Cortex of kidney (tissue), 1 donor: Measurements from ENCODE around the gene SHROOM2.
"Not testable (repeated sequence)": the region's sequence is repeated elsewhere in the genome, so short reads cannot be mapped to it uniquely, and the experiment has no call there.

ENCODE experiments used
- DNase-seq: peaks from one replicate; lab custom pipeline; 2025; lab: John Stamatoyannopoulos, UW

The SHROOM2 gene

DNA sequence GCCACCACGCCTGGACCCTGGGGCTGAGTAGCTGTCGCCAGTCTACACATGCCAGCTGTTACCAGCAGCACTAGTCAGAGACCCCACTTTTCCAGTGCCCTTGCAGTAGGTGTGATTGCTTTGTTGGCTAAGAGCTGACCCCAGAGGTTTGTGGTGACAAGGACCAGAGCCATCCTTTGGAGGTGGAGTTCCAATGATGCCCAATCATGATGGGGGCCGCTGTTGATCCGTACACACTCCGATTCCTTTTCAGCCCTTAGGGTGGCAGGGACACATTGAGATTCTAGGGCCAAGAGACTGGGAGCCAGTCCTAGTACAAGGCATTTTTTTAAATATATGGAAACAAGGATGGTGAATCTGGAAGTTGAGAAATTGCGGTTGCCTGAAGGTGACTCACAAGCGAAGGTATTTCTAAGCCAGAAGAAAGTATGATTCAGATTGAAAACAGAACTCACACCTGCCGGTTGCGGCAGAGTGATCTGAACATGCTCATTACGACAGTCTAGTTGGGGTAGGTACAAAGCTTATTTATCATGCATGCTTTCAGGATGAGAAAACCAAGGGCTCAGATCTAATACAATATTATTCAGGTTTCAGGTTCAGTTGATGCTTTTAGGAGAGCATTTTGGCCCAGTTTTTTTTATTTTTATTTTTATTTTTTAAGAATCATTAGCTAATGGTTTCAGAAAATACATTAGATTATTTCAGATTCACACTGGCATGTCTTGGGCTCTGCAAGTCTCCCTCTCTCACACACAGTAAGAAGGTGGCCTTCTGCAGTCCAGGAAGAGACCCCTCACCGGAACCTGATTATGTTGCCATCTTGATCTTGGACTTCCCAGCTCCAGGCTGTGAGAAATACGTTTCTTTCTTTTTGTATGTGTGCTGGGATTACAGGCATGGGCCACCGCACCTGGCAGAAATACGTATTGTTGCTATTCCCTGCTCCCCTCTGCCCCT is 43.4 kb downstream of the SHROOM2 start:
- DNase-seq: no peak

- no peak for DNase-seq
These were observed 46.6 kb downstream of the SHROOM2 start for GRCh38 chrX:9832811-9833210.

DNA sequence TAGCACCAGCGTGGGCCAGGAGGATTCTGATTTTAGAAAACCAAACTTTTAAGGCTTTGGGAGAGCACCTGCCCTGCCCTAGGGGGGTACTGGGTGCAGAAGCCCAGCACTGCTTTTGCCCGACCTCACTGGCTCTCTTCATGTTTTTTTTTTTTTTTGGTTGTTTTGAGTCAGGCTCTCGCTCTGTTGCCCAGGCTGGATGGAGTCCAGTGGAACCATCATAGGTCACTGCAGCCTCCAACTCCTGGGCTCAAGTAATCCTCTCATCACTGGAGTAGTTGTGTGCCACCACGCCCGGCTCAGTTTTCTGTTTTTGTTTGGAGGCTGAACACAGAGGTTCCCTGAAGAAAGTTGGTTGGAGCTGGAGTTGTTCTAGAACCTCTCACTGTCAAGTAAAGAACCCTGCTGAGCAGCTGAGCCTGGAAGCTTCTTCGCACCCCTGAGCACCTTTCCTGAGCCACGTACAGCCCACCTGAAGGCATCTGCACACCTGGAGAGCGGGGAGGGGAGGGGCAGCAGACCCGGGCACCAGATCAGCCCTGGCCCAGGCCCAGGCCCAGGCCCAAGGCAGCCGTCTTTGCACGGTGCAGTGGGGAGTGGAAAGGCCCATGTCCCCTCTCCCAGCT is 49.5 kb downstream of the SHROOM2 start:
- DNase-seq: no peak

GRCh38 chrX:9842541-9842940 is 56.3 kb downstream of the SHROOM2 start:
- DNase-seq: no peak

- no peak for DNase-seq
These were observed 58.8 kb downstream of the SHROOM2 start for GRCh38 chrX:9844936-9845577.

DNA sequence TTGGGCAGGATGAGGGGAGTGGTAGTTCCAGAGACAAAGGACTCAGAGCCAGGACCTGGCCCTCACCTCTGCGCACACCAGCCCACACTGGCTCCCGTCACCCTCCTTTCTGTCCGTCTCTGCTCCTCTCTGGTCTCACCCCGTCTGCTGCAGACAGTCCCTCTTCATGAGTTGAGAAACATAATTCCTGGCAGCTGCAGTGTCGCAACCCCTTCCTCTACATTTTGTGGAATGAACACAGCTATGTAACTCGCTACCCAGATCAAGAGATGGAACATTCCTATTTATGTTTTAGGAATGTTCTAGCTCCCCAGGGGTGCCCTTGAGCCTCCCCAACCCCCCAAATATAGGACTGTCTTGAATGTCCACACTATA is 59.3 kb downstream of the SHROOM2 start:
- no peak for DNase-seq

DNA sequence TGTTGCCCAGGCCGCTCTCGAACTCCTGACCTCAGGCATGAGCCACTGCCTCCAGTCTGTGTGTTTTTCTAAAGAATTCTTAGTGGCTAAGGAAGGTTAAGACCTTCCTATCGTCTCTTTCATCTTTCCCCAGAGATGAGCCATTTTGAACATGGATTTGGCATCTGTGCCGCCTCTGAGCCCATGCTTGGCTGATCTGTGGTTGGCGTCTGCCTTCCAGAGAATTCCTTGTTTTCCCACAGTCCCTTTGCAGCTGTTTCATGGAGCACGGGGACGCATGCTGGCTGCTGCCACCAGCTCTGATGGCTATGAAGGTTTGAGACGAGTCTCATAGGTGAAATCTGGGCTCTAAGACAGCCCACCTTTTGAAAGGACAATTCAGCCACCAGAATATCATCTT is 60.4 kb downstream of the SHROOM2 start:
- DNase-seq: no peak

DNA sequence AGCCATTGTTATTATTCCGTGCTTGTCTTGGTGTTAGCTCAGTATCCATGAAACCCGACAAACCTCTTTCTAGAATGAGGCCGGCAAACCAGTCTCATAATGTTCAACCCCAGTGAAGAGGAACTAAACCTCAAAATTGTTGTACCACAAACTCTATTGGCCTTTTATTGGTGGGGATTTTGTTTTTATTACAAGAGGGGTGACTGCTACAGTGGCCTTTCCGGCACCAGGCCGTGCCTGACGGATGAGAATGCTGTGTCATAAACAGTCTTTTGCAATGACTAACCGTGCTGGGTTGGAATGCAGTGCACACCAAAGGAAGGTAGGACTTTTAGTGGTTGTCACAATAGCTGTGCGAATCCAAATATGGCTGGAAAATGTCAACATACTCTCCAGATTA is 60.8 kb downstream of the SHROOM2 start:
- DNase-seq: no peak

GRCh38 chrX:9848718-9849479 is 62.7 kb downstream of the SHROOM2 start:
- DNase-seq: no peak

DNA sequence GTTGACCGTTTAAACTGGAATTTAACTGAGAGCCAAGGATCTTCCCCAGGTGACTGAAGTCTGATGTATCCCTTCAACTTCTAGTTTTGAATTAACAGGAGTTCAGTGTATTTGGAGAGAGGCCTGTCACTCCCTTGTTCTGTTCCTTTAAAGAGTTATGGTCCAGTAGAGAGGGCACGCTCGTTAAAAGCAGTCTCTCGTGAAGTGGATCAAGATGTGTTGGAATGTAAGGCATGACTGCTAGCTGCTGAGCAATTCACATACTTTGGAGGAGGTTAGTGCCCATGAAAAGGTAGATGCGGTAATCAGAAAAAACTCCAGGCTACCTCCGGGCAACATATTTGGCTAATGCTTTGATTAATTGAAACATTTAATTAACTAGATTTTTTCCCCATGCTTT is 65.7 kb downstream of the SHROOM2 start:
- no peak for DNase-seq

- no peak for DNase-seq
These were observed 67.1 kb downstream of the SHROOM2 start for GRCh38 chrX:9853307-9853706.

- DNase-seq: no peak
These were observed 69.5 kb downstream of the SHROOM2 start for GRCh38 chrX:9855561-9856283.

DNA sequence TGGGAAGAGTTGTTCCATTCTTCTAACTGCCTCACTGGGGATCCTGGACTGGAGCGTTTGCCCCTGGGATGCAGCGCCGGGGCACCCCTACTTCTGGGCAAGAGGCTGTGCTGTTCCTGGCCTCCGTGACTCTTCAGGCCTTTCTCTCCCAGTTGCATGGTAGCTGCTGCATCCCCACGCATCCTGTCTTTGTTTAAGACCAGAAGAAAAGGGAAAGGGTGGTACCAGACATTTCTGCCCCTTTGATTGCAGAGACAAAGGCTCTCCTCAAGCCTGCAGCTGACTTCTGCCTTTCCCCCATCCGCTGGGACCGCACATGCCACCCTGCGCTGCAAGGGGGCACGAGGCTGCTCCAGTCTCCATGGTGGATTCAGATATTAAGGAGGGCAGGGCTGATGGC is 70.4 kb downstream of the SHROOM2 start:
- DNase-seq: no peak

GRCh38 chrX:9857575-9858474 is 71.6 kb downstream of the SHROOM2 start:
- DNase-seq: no peak

GRCh38 chrX:9858684-9859083 is 72.5 kb downstream of the SHROOM2 start:
- DNase-seq: not testable (repeated sequence)

- no peak for DNase-seq
These were observed 73.7 kb downstream of the SHROOM2 start for GRCh38 chrX:9859711-9860555.

- DNase-seq: no peak
These were observed 74.6 kb downstream of the SHROOM2 start for GRCh38 chrX:9860826-9861225.

GRCh38 chrX:9861711-9862110 is 75.5 kb downstream of the SHROOM2 start:
- DNase-seq: no peak

GRCh38 chrX:9862525-9862924 is 76.3 kb downstream of the SHROOM2 start:
- DNase-seq: no peak

DNA sequence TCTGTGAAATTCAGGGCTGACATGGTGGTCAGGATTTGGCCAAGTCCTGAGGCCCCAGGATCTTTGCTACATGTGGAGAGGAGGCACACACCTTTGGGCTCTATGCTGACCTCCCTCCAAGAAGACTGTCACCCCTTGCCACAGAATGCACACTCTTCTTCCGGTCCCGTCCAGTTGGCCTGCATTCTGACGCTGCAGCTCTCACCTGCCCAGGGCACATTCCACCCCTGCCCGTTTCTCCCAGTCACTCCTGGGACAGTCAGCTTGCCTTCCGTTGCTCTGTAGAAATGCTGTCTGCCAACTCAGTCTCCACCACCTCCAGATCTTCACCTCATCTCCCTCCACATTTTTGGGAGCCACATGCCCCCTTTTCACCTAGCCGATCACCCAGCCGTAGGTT is 76.7 kb downstream of the SHROOM2 start:
- DNase-seq: no peak
